IMR-90 (cell line): Measurements from ENCODE around the gene PIMREG. TPM values are rescaled to one million over a fixed set of nuclear protein-coding genes. Genes with fewer than 3 reads are reported as not detected.

Source experiments
- ATAC-seq: fragments of 200-7000 bp; cut with Tn5 transposase; 2 replicates; pipeline ENCODE4 v1.9.1; 2020; ENCODE audit warnings: low read depth, mild to moderate bottlenecking, moderate library complexity
- BruUV-seq: library from RNA; stranded (reverse); fragments of 400-500 nt; replicated peaks from 2 replicates; lab custom pipeline; 2021; lab: Mats Ljungman, UMichigan
- CTCF ChIA-PET: fragments of 300-600 bp; formaldehyde crosslinking; extraction: SDS; loops from one replicate; lab custom pipeline; 2021; ENCODE audit warnings: antibody characterized with exemption; lab: Yijun Ruan, JAX
- POLR2A ChIA-PET: fragments of 300-600 bp; sonication (Branson Sonifier 250); formaldehyde crosslinking; loops from one replicate; lab custom pipeline; 2022; ENCODE audit warnings: antibody characterized with exemption; ENCODE audit not compliant: unreplicated experiment; lab: Charles Lee
- DNase-seq: peaks from one replicate; pipeline ENCODE4 v3.0.0; 2013
- H2AFZ ChIP-seq: replicated peaks from 2 replicates; pipeline ENCODE3; 2013; ENCODE audit warnings: low read length, mild to moderate bottlenecking; ENCODE audit not compliant: poor library complexity
- H2AK5ac ChIP-seq: 2 replicates; pipeline ENCODE4 v1.6.1; 2013; ENCODE audit warnings: low read depth, low read length, inconsistent platforms
- H2AK9ac ChIP-seq: replicated peaks from 2 replicates; pipeline ENCODE3; 2013; ENCODE audit warnings: mild to moderate bottlenecking, low read depth, low read length, moderate library complexity; ENCODE audit not compliant: poor library complexity
- H2BK120ac ChIP-seq: 2 replicates; pipeline ENCODE4 v1.6.1; 2013; ENCODE audit warnings: low read depth, low read length, inconsistent platforms
- H2BK15ac ChIP-seq: 3 replicates; pipeline ENCODE4 v1.6.1; 2013; ENCODE audit warnings: low read depth, low read length, inconsistent platforms
- H2BK20ac ChIP-seq: 2 replicates; pipeline ENCODE4 v1.6.1; 2013; ENCODE audit warnings: low read depth, mild to moderate bottlenecking, inconsistent platforms, low read length, moderate library complexity
- H2BK5ac ChIP-seq: 2 replicates; pipeline ENCODE4 v1.6.1; 2013; ENCODE audit warnings: mild to moderate bottlenecking, low read depth, low read length, inconsistent platforms; ENCODE audit not compliant: poor library complexity, severe bottlenecking
- H3K14ac ChIP-seq: replicated peaks from 2 replicates; pipeline ENCODE4 v1.6.1; 2013; ENCODE audit warnings: low read depth, low read length, inconsistent platforms
- H3K18ac ChIP-seq: 2 replicates; pipeline ENCODE4 v1.6.1; 2013; ENCODE audit warnings: low read depth, low read length, control low read depth
- H3K23ac ChIP-seq: 2 replicates; pipeline ENCODE4 v1.6.1; 2013; ENCODE audit warnings: low read depth, low read length, inconsistent platforms
- H3K27ac ChIP-seq: 2 replicates; pipeline ENCODE4 v1.5.1; 2013; ENCODE audit warnings: mild to moderate bottlenecking, control low read depth, low read length; ENCODE audit not compliant: insufficient read depth
- H3K27me3 ChIP-seq: 2 replicates; pipeline ENCODE4 v1.6.1; 2013; ENCODE audit warnings: low read length; ENCODE audit not compliant: control insufficient read depth, insufficient read depth
- H3K36me3 ChIP-seq: 2 replicates; pipeline ENCODE4 v1.6.1; 2013; ENCODE audit warnings: low read length, mixed read lengths; ENCODE audit not compliant: control insufficient read depth, insufficient read depth
- H3K4ac ChIP-seq: 2 replicates; pipeline ENCODE4 v1.6.1; 2013; ENCODE audit warnings: low read depth, low read length, inconsistent platforms
- H3K4me1 ChIP-seq: 2 replicates; pipeline ENCODE4 v1.6.1; 2013; ENCODE audit warnings: low read length, mixed read lengths; ENCODE audit not compliant: control insufficient read depth, insufficient read depth
- H3K4me2 ChIP-seq: 2 replicates; pipeline ENCODE4 v1.6.1; 2013; ENCODE audit warnings: low read depth, mild to moderate bottlenecking, control low read depth, low read length, moderate library complexity
- H3K4me3 ChIP-seq: 2 replicates; pipeline ENCODE4 v1.5.1; 2013; ENCODE audit warnings: low read depth, mild to moderate bottlenecking, control low read depth, low read length, moderate library complexity; ENCODE audit not compliant: insufficient read depth
- H3K56ac ChIP-seq: 2 replicates; pipeline ENCODE4 v1.6.1; 2013; ENCODE audit warnings: low read length, inconsistent platforms; ENCODE audit not compliant: insufficient read depth; ENCODE audit errors: extremely low read depth
- H3K79me1 ChIP-seq, 2 experiments: 2 replicates each; pipeline ENCODE4 v1.6.1; 2013; ENCODE audit warnings: low read length in 2 of 2, inconsistent platforms in 1 of 2, low read depth in 1 of 2
- H3K9ac ChIP-seq: 2 replicates; pipeline ENCODE4 v1.6.1; 2013; ENCODE audit warnings: low read depth, low read length, control low read depth
- H3K9me1 ChIP-seq: 2 replicates; pipeline ENCODE4 v1.6.1; 2013; ENCODE audit warnings: low read length, inconsistent platforms; ENCODE audit not compliant: insufficient read depth
- H3K9me3 ChIP-seq: 2 replicates; pipeline ENCODE4 v1.6.1; 2013; ENCODE audit warnings: low read length; ENCODE audit not compliant: control insufficient read depth, insufficient read depth
- H4K20me1 ChIP-seq: 2 replicates; pipeline ENCODE4 v1.6.1; 2013; ENCODE audit warnings: low read length, inconsistent platforms; ENCODE audit not compliant: insufficient read depth
- H4K5ac ChIP-seq: 2 replicates; pipeline ENCODE4 v1.6.1; 2013; ENCODE audit warnings: mild to moderate bottlenecking, low read depth, low read length, control low read depth
- H4K8ac ChIP-seq, 2 experiments: 2 replicates each; pipeline ENCODE4 v1.6.1; 2013; ENCODE audit warnings: low read depth in 2 of 2, low read length in 2 of 2, control low read depth in 1 of 2, inconsistent platforms in 1 of 2
- H4K91ac ChIP-seq: 2 replicates; pipeline ENCODE4 v1.6.1; 2013; ENCODE audit warnings: low read depth, low read length, inconsistent platforms; ENCODE audit not compliant: insufficient read depth
- CEBPB ChIP-seq: IDR thresholded peaks from 2 replicates; pipeline ENCODE4 v1.6.1; 2012; ENCODE audit warnings: low read depth, low read length, improper control_type of control experiment
- CTCF ChIP-seq: conservative IDR thresholded peaks from 2 replicates; pipeline ENCODE4 v1.5.1; 2012; ENCODE audit warnings: mild to moderate bottlenecking, low read depth, low read length, improper control_type of control experiment
- ELK1 ChIP-seq: fragments of 150-350 bp; IDR thresholded peaks from 2 replicates; pipeline ENCODE4 v1.6.1; 2016; ENCODE audit warnings: low read depth, mild to moderate bottlenecking, low read length, moderate library complexity, borderline replicate concordance
- MXI1 ChIP-seq: IDR thresholded peaks from 2 replicates; pipeline ENCODE4 v1.6.1; 2012; ENCODE audit warnings: low read depth, mild to moderate bottlenecking, low read length, moderate library complexity, borderline replicate concordance
- NFE2L2 ChIP-seq: fragments of 150-350 bp; IDR thresholded peaks from 2 replicates; pipeline ENCODE4 v1.6.1; 2016; ENCODE audit warnings: low read depth, mild to moderate bottlenecking, low read length
- RAD21 ChIP-seq: IDR thresholded peaks from 2 replicates; pipeline ENCODE4 v1.6.1; 2012; ENCODE audit warnings: low read length, improper control_type of control experiment
- RCOR1 ChIP-seq: IDR thresholded peaks from 2 replicates; pipeline ENCODE4 v1.6.1; 2012; ENCODE audit warnings: mild to moderate bottlenecking, low read length, improper control_type of control experiment; ENCODE audit not compliant: insufficient replicate concordance
- RFX5 ChIP-seq: IDR thresholded peaks from 2 replicates; pipeline ENCODE4 v1.8.0; 2012; ENCODE audit warnings: low read depth, mild to moderate bottlenecking, low read length, moderate library complexity
- SMC3 ChIP-seq: fragments of 150-350 bp; IDR thresholded peaks from 2 replicates; pipeline ENCODE4 v1.6.1; 2016; ENCODE audit warnings: low read depth, mild to moderate bottlenecking, antibody characterized with exemption, low read length, moderate library complexity
- USF2 ChIP-seq: fragments of 150-350 bp; IDR thresholded peaks from 2 replicates; pipeline ENCODE4 v1.6.1; 2017; ENCODE audit warnings: mild to moderate bottlenecking, antibody characterized with exemption, low read length, low read depth
- WGBS, 2 experiments: methylation state at CpG; one replicate each; pipeline versions ENCODE4 v1.1.5 to v1.1.7; 2013; ENCODE audit warnings: missing lambda C conversion rate in 2 of 2; ENCODE audit not compliant: insufficient read length in 1 of 2; ENCODE audit errors: extremely low coverage in 2 of 2; 5-methylcytosine and 5-hydroxymethylcytosine counted together
- dilution Hi-C: fragments of 300-500 bp; cut with HindIII; formaldehyde crosslinking; loops from one replicate; pipeline ENCODE4 v1.14.3; 2018; ENCODE audit warnings: low sequenced_read_pairs; ENCODE audit not compliant: unreplicated experiment
- in situ Hi-C: fragments of 300-500 bp; cut with MboI; formaldehyde crosslinking; loops from 3 replicates; pipeline ENCODE4 v1.14.3; 2019; ENCODE audit warnings: low sequenced_read_pairs, inconsistent platforms, mixed read lengths
- intact Hi-C: fragments of 100-400 bp; cut with micrococcal nuclease; formaldehyde crosslinking; loops from 2 replicates; pipeline ENCODE4 v1.10.0; 2022
- polyA plus RNA-seq, 3 experiments: library from polyadenylated mRNA; depleted of rRNA; stranded (reverse); fragments of >200 nt; gene quantifications; 2 replicates each; pipeline ENCODE4 v1.2.3, GENCODE V29; 2012; ENCODE audit warnings: low replicate concordance in 1 of 3
- total RNA-seq: library from RNA; depleted of rRNA; stranded (reverse); fragments of >200 nt; gene quantifications from 2 replicates; pipeline ENCODE4 v1.2.3, GENCODE V29; 2012

PIMREG gene
- total and polyA plus RNA-seq, 2 of the 4 experiments (the other 2 are of a cell fraction): 21.5 to 25.9 TPM

GRCh38 chr17:6474376-6474775 lies 30.1 kb downstream of the PIMREG start (continued):
- no peak for TF ChIP-seq CTCF

GRCh38 chr17:6474906-6475305 lies 30.7 kb downstream of the PIMREG start:
- H2BK15ac ChIP-seq: no peak overlapping the region
- no peak overlapping the region for H2AFZ ChIP-seq
- in situ Hi-C loops (loop anchor here (10.0 kb wide), 1 partner anchor 170 kb away; the partner anchor contains the start of genes KIAA0753 and TXNDC17), dilution Hi-C loops (no loop called here), intact Hi-C loops (loop anchor here (5.0 kb wide), 2 partner anchors 82 to 117 kb away; partner anchors contain the start of gene PITPNM3)
- H3K56ac ChIP-seq: no peak overlapping the region
- no peak overlapping the region for H3K27ac ChIP-seq
- H3K9me1 ChIP-seq: peaks cover 7% of the 10 kb centered on the region; the same call in 1 of the 2 replicates
- H4K5ac ChIP-seq: no peak overlapping the region
- 69% methylated on average over 3 of the region's 7 CpGs; no CpG with 5 or more reads in 1 of the 2 experiments for WGBS, 2 experiments
- H2AK5ac ChIP-seq: no peak overlapping the region
- no peak overlapping the region for H3K18ac ChIP-seq
- no peaks in the 10 kb centered on the region for H3K9me3 ChIP-seq
- no peak overlapping the region for H3K4me2 ChIP-seq
- H3K9ac ChIP-seq: no peak overlapping the region
- no peak overlapping the region for H2AK9ac ChIP-seq
- H2BK5ac ChIP-seq: no peak overlapping the region
- no peak overlapping the region for H4K91ac ChIP-seq
- H2BK120ac ChIP-seq: no peak overlapping the region
- H3K4me3 ChIP-seq: no peak overlapping the region
- H3K27me3 ChIP-seq: peaks cover 2% of the 10 kb centered on the region; the same call in 1 of the 2 replicates
- peaks cover 13% of the 10 kb centered on the region for H3K4me1 ChIP-seq
- no peak overlapping the region for H4K8ac ChIP-seq
- DNase-seq (no peak), ATAC-seq (no peak)
- no peak overlapping the region for H3K23ac ChIP-seq
- no peak overlapping the region for H3K4ac ChIP-seq
- no TSS peak for BruUV-seq
- ChIA-PET CTCF (no interaction called here), POLR2A (no interaction called here)
- H3K36me3 ChIP-seq: no peaks in the 10 kb centered on the region
- no peaks in the 10 kb centered on the region for H3K79me1 ChIP-seq
- H4K20me1 ChIP-seq: peaks cover 5% of the 10 kb centered on the region; the same call in 1 of the 2 replicates
- no peak overlapping the region for H2BK20ac ChIP-seq
- H3K14ac ChIP-seq: no peak overlapping the region
- no peak for TF ChIP-seq NFE2L2
- no peak for TF ChIP-seq ELK1
- no peak for TF ChIP-seq CEBPB
- no peak for TF ChIP-seq CTCF
- no peak for TF ChIP-seq RFX5
- no peak for TF ChIP-seq SMC3
- TF ChIP-seq USF2: no peak
- no peak for TF ChIP-seq RCOR1
- TF ChIP-seq RAD21: no peak
- no peak for TF ChIP-seq MXI1
